Endothelial cell of umbilical vein (primary cell): ENCODE data around the gene RPS27L. TPM values are rescaled to one million over a fixed set of nuclear protein-coding genes. Genes with fewer than 3 reads are reported as not detected.

Source experiments
- BruUV-seq: library from RNA; stranded (reverse); fragments of 400-500 nt; replicated peaks from 2 replicates; lab custom pipeline; 2021; lab: Mats Ljungman, UMichigan
- CTCF ChIA-PET: fragments of 300-600, 350-600 bp; sonication (Branson Sonifier 250); formaldehyde crosslinking; loops from one replicate; lab custom pipeline; 2021; ENCODE audit warnings: antibody characterized with exemption, inconsistent platforms; lab: Charles Lee
- POLR2A ChIA-PET: fragments of 300-600, 350-600 bp; sonication (Branson Sonifier 250); formaldehyde crosslinking; loops from one replicate; lab custom pipeline; 2021; ENCODE audit warnings: antibody characterized with exemption, inconsistent platforms; lab: Charles Lee
- DNase-seq: peaks from one replicate; pipeline ENCODE4 v3.0.0-alpha.2; 2011; ENCODE audit warnings: low read depth, low spot score
- FAIRE-seq: peaks from 2 replicates; lab custom pipeline; 2011; peaks lifted over from hg19 to GRCh38; lab: Jason Lieb, UNC
- H2AFZ ChIP-seq: 2 replicates; pipeline ENCODE4 v1.6.0; 2012; ENCODE audit warnings: low read depth, low read length, control low read depth, inconsistent platforms
- H3K27ac ChIP-seq: 2 replicates; pipeline ENCODE4 v1.5.1; 2011; ENCODE audit warnings: low read depth, mild to moderate bottlenecking, control low read depth, low read length, moderate library complexity; ENCODE audit not compliant: insufficient read depth
- H3K27me3 ChIP-seq, 2 experiments: 2 replicates each; pipeline versions ENCODE4 v1.6.0 to v1.6.1; 2011; ENCODE audit warnings: low read length in 2 of 2, mixed read lengths in 1 of 2; ENCODE audit not compliant: control insufficient read depth in 2 of 2, insufficient read depth in 2 of 2
- H3K36me3 ChIP-seq, 2 experiments: 2 replicates in 1 of 2; 3 replicates in 1 of 2; pipeline ENCODE4 v1.5.1; 2011; ENCODE audit warnings: low read length in 2 of 2, mild to moderate bottlenecking in 1 of 2, moderate library complexity in 1 of 2; ENCODE audit not compliant: control insufficient read depth in 2 of 2, insufficient read depth in 2 of 2; ENCODE audit errors: extremely low read depth in 1 of 2
- H3K4me1 ChIP-seq: 3 replicates; pipeline ENCODE4 v1.5.1; 2011; ENCODE audit warnings: mild to moderate bottlenecking, low read length; ENCODE audit not compliant: control insufficient read depth, insufficient read depth; ENCODE audit errors: extremely low read depth
- H3K4me2 ChIP-seq: 2 replicates; pipeline ENCODE4 v1.6.1; 2011; ENCODE audit warnings: low read length, control low read depth, mixed read lengths; ENCODE audit not compliant: insufficient read depth
- H3K4me3 ChIP-seq, 3 experiments: fragments of 200-600 bp in 1 of 3; sonication (generic), shearing (Covaris generic) in 1 of 3; replicated peaks in 1 of 3; 2 replicates each; pipeline ENCODE4 v1.5.1; 2011 to 2016; ENCODE audit warnings: control low read depth in 3 of 3, low read length in 3 of 3, mild to moderate bottlenecking in 2 of 3, inconsistent platforms in 1 of 3, low read depth in 1 of 3, moderate library complexity in 1 of 3; ENCODE audit not compliant: insufficient read depth in 1 of 3
- H3K79me2 ChIP-seq: 2 replicates; pipeline ENCODE4 v1.6.0; 2012; ENCODE audit warnings: low read length, inconsistent platforms; ENCODE audit not compliant: control insufficient read depth, insufficient read depth
- H3K9ac ChIP-seq: replicated peaks from 2 replicates; pipeline ENCODE3; 2011; ENCODE audit warnings: low read length, control low read depth; ENCODE audit not compliant: insufficient read depth; ENCODE audit errors: extremely low read depth
- H3K9me1 ChIP-seq: replicated peaks from 3 replicates; pipeline ENCODE4 v1.6.0; 2011; ENCODE audit warnings: mild to moderate bottlenecking, low read length; ENCODE audit not compliant: control insufficient read depth, insufficient read depth; ENCODE audit errors: extremely low read depth
- H3K9me3 ChIP-seq: replicated peaks from 2 replicates; pipeline ENCODE4 v1.5.1; 2012; ENCODE audit warnings: low read length, inconsistent platforms; ENCODE audit not compliant: control insufficient read depth, insufficient read depth
- H4K20me1 ChIP-seq: replicated peaks from 2 replicates; pipeline ENCODE3; 2011; ENCODE audit warnings: mild to moderate bottlenecking, low read length; ENCODE audit not compliant: control insufficient read depth, insufficient read depth; ENCODE audit errors: extremely low read depth
- CTCF ChIP-seq, 2 donors: IDR thresholded peaks; 1 replicate in 1 of 2; 2 replicates in 1 of 2; pipeline ENCODE4 v1.5.1; 2011; ENCODE audit warnings: low read length in 2 of 2, mild to moderate bottlenecking in 2 of 2, moderate library complexity in 2 of 2, control low read depth in 1 of 2, inconsistent platforms in 1 of 2, low read depth in 1 of 2; ENCODE audit not compliant: insufficient read depth in 1 of 2; ENCODE audit errors: extremely low read depth in 1 of 2
- EZH2 ChIP-seq: IDR thresholded peaks from 2 replicates; pipeline ENCODE4 v1.6.1; 2012; ENCODE audit warnings: borderline replicate concordance, low read depth, mild to moderate bottlenecking, moderate library complexity, low read length, inconsistent platforms; ENCODE audit not compliant: severe bottlenecking
- FOS ChIP-seq: IDR thresholded peaks from 2 replicates; pipeline ENCODE4 v1.6.1; 2011; ENCODE audit warnings: mild to moderate bottlenecking, low read length, moderate library complexity, borderline replicate concordance; ENCODE audit not compliant: insufficient read depth
- GATA2 ChIP-seq: IDR thresholded peaks from 2 replicates; pipeline ENCODE4 v1.7.0; 2011; ENCODE audit warnings: low read depth, mild to moderate bottlenecking, moderate library complexity, mixed read lengths, low read length; ENCODE audit not compliant: insufficient read length, insufficient read depth
- JUN ChIP-seq: IDR thresholded peaks from 2 replicates; pipeline ENCODE4 v1.6.1; 2011; ENCODE audit warnings: borderline replicate concordance, low read depth; ENCODE audit not compliant: insufficient read length, insufficient read depth
- MAX ChIP-seq: IDR thresholded peaks from 2 replicates; pipeline ENCODE4 v1.6.1; 2011; ENCODE audit not compliant: insufficient read depth, insufficient read length
- MYC ChIP-seq: IDR thresholded peaks from one replicate; pipeline ENCODE4 v1.6.1; 2011; ENCODE audit warnings: mild to moderate bottlenecking, low read depth, low read length
- POLR2A ChIP-seq: IDR thresholded peaks from 2 replicates; pipeline ENCODE4 v1.6.1; 2012; ENCODE audit warnings: low read depth, mild to moderate bottlenecking, control low read depth, low read length
- POLR2AphosphoS5 ChIP-seq: IDR thresholded peaks from 2 replicates; pipeline ENCODE4 v1.6.1; 2012; ENCODE audit warnings: low read depth, mild to moderate bottlenecking, control low read depth, low read length, moderate library complexity; ENCODE audit not compliant: insufficient read depth
- dilution Hi-C: fragments of 300-500 bp; cut with MboI; formaldehyde crosslinking; loops from one replicate; pipeline ENCODE4 v1.15.0; 2019; ENCODE audit warnings: low sequenced_read_pairs; ENCODE audit not compliant: extremely low pct_ligation_motif_present
- intact Hi-C: fragments of 100-400 bp; cut with micrococcal nuclease; formaldehyde crosslinking; loops from one replicate; pipeline ENCODE4 v1.10.0; 2022
- polyA plus RNA-seq, 4 experiments: library from polyadenylated mRNA; depleted of rRNA in 3 of 4; stranded (reverse) in 3 of 4; unstranded in 1 of 4; fragments of >200 nt; gene quantifications; 2 replicates each; pipeline versions ENCODE4 v1.2.1 to v1.2.3, GENCODE V29; 2011 to 2012; ENCODE audit warnings: missing spikeins in 1 of 4
- total RNA-seq: library from RNA; stranded (reverse); gene quantifications from 2 replicates; pipeline ENCODE4 v1.2.3, GENCODE V29; 2021

The RPS27L gene
- total and polyA plus RNA-seq, 2 donors (not counting 3 experiments of a cell fraction or from before 2014, with no cell fraction given) = 163 to 345 TPM

GRCh38 chr15:63156086-63156710 lies 1.1 kb downstream of the RPS27L start:
- no TSS peak for BruUV-seq
- no peaks in the 10 kb centered on the region for H3K9me1 ChIP-seq
- CTCF ChIA-PET = interaction anchor here (1.1 to 2.2 kb wide), 6 partner anchors 10 to 374 kb away, joined by 3 to 8 read pairs (median 4); no protein-coding TSS in a partner anchor
- H3K9ac ChIP-seq = peak overlapping the region; percentile 81
- POLR2A ChIA-PET = interaction anchor here (0.6 to 1.4 kb wide), 2 partner anchors 33 to 127 kb away, joined by 3 to 5 read pairs; partner anchors contain the start of gene RAB8B
- H3K4me2 ChIP-seq = peak overlapping the region; percentile 62
- TF ChIP-seq FOS = no peak
- no peak for TF ChIP-seq GATA2
- TF ChIP-seq JUN = no peak
- no peak for TF ChIP-seq MYC
- TF ChIP-seq CTCF (IDR thresholded peaks at IDR 0.05; ENCODE audit: extremely low read depth in 1 of 2, insufficient read depth in 1 of 2, low read depth in 1 of 2, low read length in 2 of 2) = no peak
- TF ChIP-seq POLR2A = no peak
- TF ChIP-seq MAX = no peak
- no peak for TF ChIP-seq POLR2AphosphoS5
- TF ChIP-seq EZH2 = no peak
- no peaks in the 10 kb centered on the region for H4K20me1 ChIP-seq
- intact Hi-C loops (loop anchor here (1.0 to 5.0 kb wide), 4 partner anchors 20 to 246 kb away; partner anchors contain the start of gene APH1B), dilution Hi-C loops (no loop called here)
- peak overlapping the region; percentile 71 for H3K27ac ChIP-seq
- DNase-seq (peak; percentile 47), FAIRE-seq (peak; percentile 33)
- H3K36me3 ChIP-seq = peaks cover 5 to 10% of the 10 kb centered on the region in 2 experiments
- H3K9me3 ChIP-seq = no peaks in the 10 kb centered on the region
- H3K4me1 ChIP-seq = peaks cover 11% of the 10 kb centered on the region
- H2AFZ ChIP-seq = no peak overlapping the region
- peak overlapping the region; percentile 54 to 98 (median 88) for H3K4me3 ChIP-seq
- peaks cover 26% of the 10 kb centered on the region for H3K79me2 ChIP-seq
- H3K27me3 ChIP-seq = no peaks in the 10 kb centered on the region
